Omental fat pad (tissue), 4 donors: ENCODE data around the gene TRAPPC12. TPM values are rescaled to one million over a fixed set of nuclear protein-coding genes. Genes with fewer than 3 reads are reported as not detected.

Source experiments
- ATAC-seq: fragments of 150-250 bp; one replicate; pipeline ENCODE4 v1.9.1; 2016; ENCODE audit warnings: mild to moderate bottlenecking, moderate library complexity; ENCODE audit not compliant: low FRiP score
- DNase-seq: peaks from one replicate; pipeline ENCODE4 v3.0.0-alpha.2; 2019; ENCODE audit warnings: low spot score
- CTCF ChIP-seq, 3 donors: fragments of 450-650 bp; IDR thresholded peaks; one replicate each; pipeline ENCODE4 v1.5.1; 2016 to 2017; ENCODE audit warnings: antibody characterized with exemption in 3 of 3, mild to moderate bottlenecking in 3 of 3, moderate library complexity in 2 of 3
- total RNA-seq, 4 donors: library from RNA; depleted of rRNA; stranded (reverse); fragments of >200 nt; gene quantifications; one replicate each; pipeline ENCODE4 v1.1.0, GENCODE V29; 2016

Gene TRAPPC12
- total RNA-seq, 4 donors from 2014 or later = 39.3 to 92.1 (median 53.9) TPM

- no peak for TF ChIP-seq CTCF (IDR thresholded peaks at IDR 0.05)
- DNase-seq (no peak), ATAC-seq (no peak)
These were observed 79.1 kb downstream of the TRAPPC12 start for GRCh38 chr2:3458396-3459184.

GRCh38 chr2:3459185-3460015 is 79.9 kb downstream of the TRAPPC12 start:
- DNase-seq (no peak), ATAC-seq (no peak)
- no peak for TF ChIP-seq CTCF (IDR thresholded peaks at IDR 0.05)

GRCh38 chr2:3460156-3460555 is 80.7 kb downstream of the TRAPPC12 start:
- TF ChIP-seq CTCF (IDR thresholded peaks at IDR 0.05) = no peak
- DNase-seq = no peak
- ATAC-seq = no peak

GRCh38 chr2:3460831-3461800 is 81.6 kb downstream of the TRAPPC12 start:
- no peak for TF ChIP-seq CTCF (IDR thresholded peaks at IDR 0.05)
- no peak for DNase-seq
- ATAC-seq = no peak

GRCh38 chr2:3461801-3462492 is 82.5 kb downstream of the TRAPPC12 start:
- ATAC-seq = no peak
- no peak for DNase-seq
- TF ChIP-seq CTCF (IDR thresholded peaks at IDR 0.05) = peak in 2 of 3 donors; percentile 13 to 15

- TF ChIP-seq CTCF (IDR thresholded peaks at IDR 0.05) = no peak
- ATAC-seq = no peak
- no peak for DNase-seq
These were observed 83.1 kb downstream of the TRAPPC12 start for GRCh38 chr2:3462493-3463104.
